H1 (cell line): ENCODE data around the gene CAMTA1. TPM values are rescaled to one million over a fixed set of nuclear protein-coding genes. Genes with fewer than 3 reads are reported as not detected.

ENCODE experiments used
- KDM1A ChIP-seq: fragments of 200-600, 300-600 bp; sonication (generic); IDR thresholded peaks from 2 replicates; pipeline ENCODE4 v1.7.1; 2016; ENCODE audit warnings: mild to moderate bottlenecking, low read length, borderline replicate concordance
- KDM4A ChIP-seq: IDR thresholded peaks from one replicate; pipeline ENCODE4 v1.7.1; 2012; ENCODE audit warnings: low read depth, mild to moderate bottlenecking, moderate library complexity, low read length, inconsistent platforms; ENCODE audit not compliant: severe bottlenecking
- SIX5 ChIP-seq: IDR thresholded peaks from 2 replicates; pipeline ENCODE4 v1.6.1; 2011; ENCODE audit warnings: mild to moderate bottlenecking, low read depth, low read length
- TEAD4 ChIP-seq: IDR thresholded peaks from 2 replicates; pipeline ENCODE4 v1.6.1; 2012; ENCODE audit warnings: low read depth, low read length, inconsistent platforms, mixed read lengths
- polyA plus RNA-seq, 7 experiments: library from polyadenylated mRNA; depleted of rRNA in 3 of 7; stranded (reverse) in 5 of 7; unstranded in 2 of 7; fragments of >200 nt in 5 of 7; fragments of 200-250 nt in 2 of 7; gene quantifications; 1 replicate in 5 of 7; 2 replicates in 1 of 7; 4 replicates in 1 of 7; pipeline versions ENCODE4 v1.2.1 to v1.2.3, GENCODE V29; 2011 to 2013; ENCODE audit warnings: missing spikeins in 2 of 7, mixed read lengths in 2 of 7
- total RNA-seq: library from RNA; stranded (reverse); fragmentation: NEBNext Ultra II Directional; extraction: Animal tissue kit (Norgen Biotek cat#: 25700); gene quantifications from 2 replicates; pipeline ENCODE4 v1.2.1, GENCODE V29; 2021

CAMTA1 gene
- total and polyA plus RNA-seq, 2 of the 8 experiments (the other 6 are each of a cell fraction or from before 2014, with no cell fraction given), result 65.0 to 119 TPM

DNA sequence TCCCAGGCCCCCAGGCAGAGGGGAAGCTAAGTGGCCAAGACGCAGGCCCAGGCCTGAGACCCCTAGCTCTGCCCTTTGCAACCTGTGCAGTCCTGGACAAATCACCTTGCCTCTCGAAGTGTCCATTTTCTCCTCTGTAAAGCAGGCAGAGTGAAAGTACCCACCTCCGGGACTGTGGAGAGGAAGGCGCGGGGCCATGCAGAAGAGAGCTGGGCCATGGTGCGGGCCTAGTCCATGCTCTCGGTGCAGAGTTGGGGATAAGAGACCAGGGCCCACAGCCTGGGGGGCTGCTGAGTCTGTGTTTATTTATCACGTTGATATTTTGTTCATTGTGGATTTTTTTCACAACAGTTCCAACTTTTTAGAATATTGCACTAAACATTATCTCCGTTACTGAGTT, 825.7 kb downstream of the CAMTA1 start (continued):
- TF ChIP-seq TEAD4, result no peak
- no peak for TF ChIP-seq KDM4A
- TF ChIP-seq SIX5, result no peak
- no peak for TF ChIP-seq KDM1A
- TF ChIP-seq, all 59 proteins: peak for 0
